Suprapubic skin (tissue), 4 donors: Measurements from ENCODE around the gene SCCPDH. TPM values are rescaled to one million over a fixed set of nuclear protein-coding genes. Genes with fewer than 3 reads are reported as not detected.
"Not testable (repeated sequence)": the region's sequence is repeated elsewhere in the genome, so short reads cannot be mapped to it uniquely, and the experiment has no call there.

Experiments used
- DNase-seq, 2 donors: peaks; one replicate each; pipeline ENCODE4 v3.0.0-alpha.2; 2019; ENCODE audit warnings: low spot score in 2 of 2
- H3K27ac ChIP-seq: fragments of 200-600 bp; sonication (generic); one replicate; pipeline ENCODE4 v1.5.1; 2019
- H3K27me3 ChIP-seq: fragments of 200-600 bp; sonication (generic); one replicate; pipeline ENCODE4 v1.5.1; 2019
- H3K36me3 ChIP-seq: fragments of 200-600 bp; sonication (generic); one replicate; pipeline ENCODE4 v1.5.1; 2019
- H3K4me1 ChIP-seq: fragments of 200-600 bp; sonication (generic); one replicate; pipeline ENCODE4 v1.5.1; 2019
- H3K4me3 ChIP-seq: fragments of 200-600 bp; sonication (generic); one replicate; pipeline ENCODE4 v1.5.1; 2019; ENCODE audit warnings: mild to moderate bottlenecking
- H3K9me3 ChIP-seq: fragments of 200-600 bp; sonication (generic); one replicate; pipeline ENCODE4 v1.5.1; 2019
- CTCF ChIP-seq, 2 donors: fragments of 200-600 bp in 1 of 2; fragments of 450-650 bp in 1 of 2; sonication (generic) in 1 of 2; IDR thresholded peaks; one replicate each; pipeline ENCODE4 v1.5.1; 2016 to 2019; ENCODE audit warnings: antibody characterized with exemption in 2 of 2, mild to moderate bottlenecking in 1 of 2, moderate library complexity in 1 of 2
- EP300 ChIP-seq: sonication (generic); formaldehyde crosslinking; IDR thresholded peaks from one replicate; pipeline ENCODE4 v1.6.1; 2017; ENCODE audit warnings: antibody characterized with exemption
- POLR2A ChIP-seq, 2 donors: fragments of 450-650 bp; IDR thresholded peaks; one replicate each; pipeline ENCODE4 v1.6.1; 2017; ENCODE audit warnings: antibody characterized with exemption in 2 of 2, mild to moderate bottlenecking in 2 of 2, moderate library complexity in 2 of 2
- POLR2AphosphoS5 ChIP-seq, 3 donors: sonication (generic); formaldehyde crosslinking; IDR thresholded peaks; one replicate each; pipeline ENCODE4 v1.6.1; 2017; ENCODE audit warnings: antibody characterized with exemption in 3 of 3
- WGBS: methylation state at CpG from one replicate; pipeline ENCODE4 v1.1.5; 2018; 5-methylcytosine and 5-hydroxymethylcytosine counted together
- total RNA-seq, 4 donors: library from RNA; depleted of rRNA; stranded (reverse); fragments of >200 nt; gene quantifications; one replicate each; pipeline ENCODE4 v1.1.0, GENCODE V29; 2016

Gene SCCPDH
- total RNA-seq, 4 donors from 2014 or later = 4.0 to 11.2 (median 10.0) TPM

- H3K36me3 ChIP-seq = peaks cover 49% of the 10 kb centered on the region
- no peak overlapping the region for H3K4me3 ChIP-seq
Observed at GRCh38 chr1:246730839-246731238, 6.6 kb downstream of the SCCPDH start.

GRCh38 chr1:246731873-246732272 lies 7.7 kb downstream of the SCCPDH start:
- not testable (repeated sequence) for H3K27me3 ChIP-seq, H3K27ac ChIP-seq, DNase-seq, H3K4me1 ChIP-seq, H3K9me3 ChIP-seq, H3K4me3 ChIP-seq
- peaks cover 56% of the 10 kb centered on the region for H3K36me3 ChIP-seq
- 89% methylated on average over 3 of the region's 3 CpGs for WGBS

More at GRCh38 chr1:246730839-246731238, 6.6 kb downstream of the SCCPDH start:
- WGBS = 97% methylated on average over 8 of the region's 8 CpGs
- Histone ChIP-seq H3K27ac (no peak overlapping the region), H3K27me3 (no peaks in the 10 kb centered on the region), H3K9me3 (no peaks in the 10 kb centered on the region), H3K4me1 (no peaks in the 10 kb centered on the region)
- TF ChIP-seq CTCF (IDR thresholded peaks at IDR 0.05) (no peak), POLR2A (IDR thresholded peaks at IDR 0.05) (no peak), EP300 (no peak), POLR2AphosphoS5 (IDR thresholded peaks at IDR 0.05) (no peak)
- DNase-seq = no peak

- Histone ChIP-seq H3K36me3 (peaks cover 52% of the 10 kb centered on the region), H3K4me3 (no peak overlapping the region), H3K27me3 (no peaks in the 10 kb centered on the region), H3K4me1 (no peaks in the 10 kb centered on the region), H3K27ac (no peak overlapping the region), H3K9me3 (no peaks in the 10 kb centered on the region)
- TF ChIP-seq CTCF (IDR thresholded peaks at IDR 0.05) (no peak), EP300 (no peak), POLR2AphosphoS5 (IDR thresholded peaks at IDR 0.05) (no peak), POLR2A (IDR thresholded peaks at IDR 0.05) (no peak)
- no peak for DNase-seq
Observed at GRCh38 chr1:246733704-246734103, 9.5 kb downstream of the SCCPDH start.

- DNase-seq = no peak
- no peaks in the 10 kb centered on the region for H3K27me3 ChIP-seq
- no peaks in the 10 kb centered on the region for H3K9me3 ChIP-seq
- peaks cover 47% of the 10 kb centered on the region for H3K36me3 ChIP-seq
- 75% methylated on average over 2 of the region's 2 CpGs for WGBS
- no peak overlapping the region for H3K27ac ChIP-seq
- no peaks in the 10 kb centered on the region for H3K4me1 ChIP-seq
- no peak overlapping the region for H3K4me3 ChIP-seq
- TF ChIP-seq POLR2A (IDR thresholded peaks at IDR 0.05) (no peak), EP300 (no peak), CTCF (IDR thresholded peaks at IDR 0.05) (no peak), POLR2AphosphoS5 (IDR thresholded peaks at IDR 0.05) (no peak)
Observed at GRCh38 chr1:246734866-246735265, 10.7 kb downstream of the SCCPDH start.

GRCh38 chr1:246735735-246736134 lies 11.5 kb downstream of the SCCPDH start:
- H3K9me3 ChIP-seq = no peaks in the 10 kb centered on the region
- H3K4me1 ChIP-seq = no peaks in the 10 kb centered on the region
- H3K4me3 ChIP-seq = no peak overlapping the region
- TF ChIP-seq POLR2AphosphoS5 (IDR thresholded peaks at IDR 0.05) (no peak), POLR2A (IDR thresholded peaks at IDR 0.05) (no peak), CTCF (IDR thresholded peaks at IDR 0.05) (no peak), EP300 (no peak)
- no peak for DNase-seq
- no peak overlapping the region for H3K27ac ChIP-seq
- no peaks in the 10 kb centered on the region for H3K27me3 ChIP-seq
- WGBS = 78% methylated on average over 5 of the region's 5 CpGs
- H3K36me3 ChIP-seq = peaks cover 41% of the 10 kb centered on the region

- WGBS = 83% methylated on average over 8 of the region's 8 CpGs
- Histone ChIP-seq H3K4me3 (no peak overlapping the region), H3K9me3 (no peaks in the 10 kb centered on the region), H3K4me1 (no peaks in the 10 kb centered on the region), H3K36me3 (peaks cover 21% of the 10 kb centered on the region), H3K27me3 (no peaks in the 10 kb centered on the region), H3K27ac (no peak overlapping the region)
- DNase-seq = no peak
- TF ChIP-seq EP300 (no peak), CTCF (IDR thresholded peaks at IDR 0.05) (no peak), POLR2A (IDR thresholded peaks at IDR 0.05) (no peak), POLR2AphosphoS5 (IDR thresholded peaks at IDR 0.05) (no peak)
Observed at GRCh38 chr1:246742396-246742795, 18.2 kb downstream of the SCCPDH start.

GRCh38 chr1:246746155-246746554 lies 21.9 kb downstream of the SCCPDH start:
- not testable (repeated sequence) for H3K4me3 ChIP-seq, DNase-seq, H3K4me1 ChIP-seq, H3K27me3 ChIP-seq, H3K27ac ChIP-seq, H3K9me3 ChIP-seq
- H3K36me3 ChIP-seq = peaks cover 16% of the 10 kb centered on the region
- WGBS = 90% methylated on average over 9 of the region's 10 CpGs
